ENCODE data around the gene ART1. TPM values are rescaled to one million over a fixed set of nuclear protein-coding genes. Genes with fewer than 3 reads are reported as not detected.

ART1 gene
- total RNA-seq, 1 experiment from 2014 or later, result not detected

DNA sequence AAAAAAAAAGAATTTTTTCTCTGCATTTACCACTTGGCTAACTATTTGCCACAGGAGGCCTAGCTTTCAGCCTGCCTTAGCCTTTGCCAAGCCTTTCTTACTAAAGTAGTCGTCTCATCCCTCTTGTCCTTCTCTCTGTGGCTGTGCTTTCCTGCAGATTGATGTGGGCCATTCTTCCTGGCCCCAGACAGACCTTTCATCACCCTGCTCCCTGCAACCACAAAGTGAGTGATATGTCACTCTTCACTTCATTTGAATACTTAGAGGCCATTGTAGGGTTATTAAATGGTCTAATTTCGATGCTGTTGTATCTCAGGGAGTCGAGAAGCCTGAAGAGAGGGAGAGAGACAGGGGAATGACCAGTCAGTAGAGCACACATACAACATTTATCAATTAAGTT is 40.8 kb upstream of the ART1 start:
- Histone ChIP-seq H3K4ac (ENCODE audit: low read depth, low read length) (no peak overlapping the region), H2BK120ac (ENCODE audit: low read depth, low read length, poor library complexity, severe bottlenecking) (no peak overlapping the region), H4K5ac (ENCODE audit: insufficient read length, low read depth, low read length) (no peak overlapping the region), H3K9ac (ENCODE audit: extremely low read depth, insufficient read length, low read length) (no peak overlapping the region), H3K79me2 (ENCODE audit: insufficient read depth, low read length) (no peaks in the 10 kb centered on the region), H4K20me1 (ENCODE audit: control insufficient read depth, insufficient read depth, insufficient read length) (no peaks in the 10 kb centered on the region), H3K9me3 (ENCODE audit: control insufficient read depth, low read depth, low read length) (no peaks in the 10 kb centered on the region), H3K27me3 (ENCODE audit: insufficient read depth, low read length) (no peaks in the 10 kb centered on the region), H3K4me2 (ENCODE audit: insufficient read depth, insufficient read length, low read length) (no peak overlapping the region), H3K4me1 (ENCODE audit: insufficient read depth, low read length) (no peaks in the 10 kb centered on the region), H3K79me1 (ENCODE audit: insufficient read depth, low read depth, low read length, poor library complexity, severe bottlenecking) (no peaks in the 10 kb centered on the region), H3K14ac (ENCODE audit: insufficient read depth, low read length) (no peak overlapping the region), H2AK5ac (ENCODE audit: insufficient read length, low read length) (no peak overlapping the region), H2BK20ac (ENCODE audit: low read depth, low read length, poor library complexity, severe bottlenecking) (no peak overlapping the region), H3K23me2 (ENCODE audit: insufficient read length, low read depth, low read length, poor library complexity, severe bottlenecking) (no peaks in the 10 kb centered on the region), H3K27ac (ENCODE audit: insufficient read length, low read depth, low read length) (no peak overlapping the region), H4K91ac (ENCODE audit: insufficient read length, low read depth, low read length) (no peak overlapping the region), H3K18ac (ENCODE audit: insufficient read length, low read depth, low read length) (no peak overlapping the region), H3K56ac (ENCODE audit: insufficient read length, low read depth, low read length) (no peak overlapping the region), H3K23ac (ENCODE audit: insufficient read length, low read depth, low read length) (no peak overlapping the region), H4K8ac (replicated peaks; ENCODE audit: insufficient read length, low read depth, low read length) (no peak overlapping the region), H2BK12ac (ENCODE audit: insufficient read length, low read depth, low read length) (no peak overlapping the region), H2AFZ (ENCODE audit: low read length) (no peak overlapping the region), H2BK5ac (ENCODE audit: insufficient read length, low read length) (no peak overlapping the region), H3T11ph (ENCODE audit: low read length) (no peak overlapping the region), H2BK15ac (ENCODE audit: low read depth, low read length) (no peak overlapping the region)
- no peak for DNase-seq
- Mint-ChIP-seq H3K27me3 (ENCODE audit: low read depth) (no peaks in the 10 kb centered on the region), H3K4me1 (no peaks in the 10 kb centered on the region), H3K4me3 (no peak overlapping the region), H3K9me3 (no peaks in the 10 kb centered on the region), H3K27ac (no peak overlapping the region), H3K36me3 (ENCODE audit: insufficient read depth in 1 of 3, low read depth in 3 of 3) (no peaks in the 10 kb centered on the region)
- no CpG with 5 or more reads among the region's 3 CpGs for WGBS (ENCODE audit: extremely low coverage, insufficient read length, low lambda C conversion rate)
- no peak for TF ChIP-seq CTCF (conservative IDR thresholded peaks at IDR 0.05)
